ENCODE data around the gene GALNT3. TPM values are rescaled to one million over a fixed set of nuclear protein-coding genes. Genes with fewer than 3 reads are reported as not detected.

GALNT3 gene
- total RNA-seq, 1 experiment from 2014 or later, result 17.2 TPM

GRCh38 chr2:165746501-165746900 lies 47.5 kb downstream of the GALNT3 start:
- Mint-ChIP-seq H3K9me3 (ENCODE audit: unreplicated experiment) (no peaks in the 10 kb centered on the region), H3K27ac (ENCODE audit: unreplicated experiment) (no peak overlapping the region), H3K4me3 (ENCODE audit: unreplicated experiment) (no peak overlapping the region), H3K36me3 (ENCODE audit: insufficient read depth, unreplicated experiment) (peaks cover 12% of the 10 kb centered on the region), H3K27me3 (ENCODE audit: insufficient read depth, unreplicated experiment) (no peaks in the 10 kb centered on the region), H3K4me1 (ENCODE audit: low read depth, unreplicated experiment) (no peaks in the 10 kb centered on the region)
- TF ChIP-seq CTCF (IDR thresholded peaks at IDR 0.05; ENCODE audit: insufficient read depth in 1 of 2, low read depth in 1 of 2, low read length in 1 of 2, severe bottlenecking in 1 of 2, unreplicated experiment in 1 of 2), result no peak
- BruUV-seq (replicated peaks), result no TSS peak
- no peaks in the 10 kb centered on the region for H3K27me3 ChIP-seq (replicated peaks; ENCODE audit: control insufficient read depth, insufficient read depth, low read length)
- intact Hi-C loops (cut with micrococcal nuclease; ENCODE audit: unreplicated experiment), result no loop called here
- H3K4me3 ChIP-seq (ENCODE audit: low read depth, low read length), result no peak overlapping the region
- no peaks in the 10 kb centered on the region for H3K9me3 ChIP-seq
- no peaks in the 10 kb centered on the region; the same call in none of the 2 replicates for H3K36me3 ChIP-seq (ENCODE audit: control insufficient read depth, insufficient read depth, low read length)
- no peak for DNase-seq
- no peaks in the 10 kb centered on the region for H3K4me1 ChIP-seq
- CTCF ChIA-PET, result no interaction called here
- POLR2A ChIA-PET, result no interaction called here

- ChIA-PET POLR2A (no interaction called here), CTCF (no interaction called here)
- H3K4me1 ChIP-seq, result no peaks in the 10 kb centered on the region
- no peaks in the 10 kb centered on the region for H3K9me3 Mint-ChIP-seq (ENCODE audit: unreplicated experiment)
- no peaks in the 10 kb centered on the region for H3K4me1 Mint-ChIP-seq (ENCODE audit: low read depth, unreplicated experiment)
- BruUV-seq (replicated peaks), result no TSS peak
- no peak overlapping the region for H3K27ac Mint-ChIP-seq (ENCODE audit: unreplicated experiment)
- intact Hi-C loops (cut with micrococcal nuclease; ENCODE audit: unreplicated experiment), result no loop called here
- H3K27me3 ChIP-seq (replicated peaks; ENCODE audit: control insufficient read depth, insufficient read depth, low read length), result no peaks in the 10 kb centered on the region
- no peak for TF ChIP-seq CTCF (IDR thresholded peaks at IDR 0.05; ENCODE audit: insufficient read depth in 1 of 2, low read depth in 1 of 2, low read length in 1 of 2, severe bottlenecking in 1 of 2, unreplicated experiment in 1 of 2)
- H3K4me3 Mint-ChIP-seq (ENCODE audit: unreplicated experiment), result no peak overlapping the region
- no peak overlapping the region for H3K4me3 ChIP-seq (ENCODE audit: low read depth, low read length)
- DNase-seq, result no peak
- no peaks in the 10 kb centered on the region for H3K27me3 Mint-ChIP-seq (ENCODE audit: insufficient read depth, unreplicated experiment)
- no peaks in the 10 kb centered on the region for H3K9me3 ChIP-seq
- peaks cover 12% of the 10 kb centered on the region for H3K36me3 Mint-ChIP-seq (ENCODE audit: insufficient read depth, unreplicated experiment)
- no peaks in the 10 kb centered on the region; the same call in none of the 2 replicates for H3K36me3 ChIP-seq (ENCODE audit: control insufficient read depth, insufficient read depth, low read length)
These were observed 48.1 kb downstream of the GALNT3 start for GRCh38 chr2:165745916-165746315.

GRCh38 chr2:165743442-165743841 lies 50.6 kb downstream of the GALNT3 start:
- POLR2A ChIA-PET, result no interaction called here
- no peaks in the 10 kb centered on the region for H3K27me3 Mint-ChIP-seq (ENCODE audit: insufficient read depth, unreplicated experiment)
- intact Hi-C loops (cut with micrococcal nuclease; ENCODE audit: unreplicated experiment), result no loop called here

More at GRCh38 chr2:165743442-165743841, 50.6 kb downstream of the GALNT3 start:
- Mint-ChIP-seq H3K4me1 (ENCODE audit: low read depth, unreplicated experiment) (no peaks in the 10 kb centered on the region), H3K4me3 (ENCODE audit: unreplicated experiment) (no peak overlapping the region), H3K36me3 (ENCODE audit: insufficient read depth, unreplicated experiment) (peaks cover 12% of the 10 kb centered on the region), H3K27ac (ENCODE audit: unreplicated experiment) (no peak overlapping the region), H3K9me3 (ENCODE audit: unreplicated experiment) (no peaks in the 10 kb centered on the region)
- H3K9me3 ChIP-seq, result no peaks in the 10 kb centered on the region
- no peaks in the 10 kb centered on the region for H3K27me3 ChIP-seq (replicated peaks; ENCODE audit: control insufficient read depth, insufficient read depth, low read length)
- CTCF ChIA-PET, result no interaction called here
- no peak for TF ChIP-seq CTCF (IDR thresholded peaks at IDR 0.05; ENCODE audit: insufficient read depth in 1 of 2, low read depth in 1 of 2, low read length in 1 of 2, severe bottlenecking in 1 of 2, unreplicated experiment in 1 of 2)
- no TSS peak for BruUV-seq (replicated peaks)
- H3K4me1 ChIP-seq, result no peaks in the 10 kb centered on the region
- no peaks in the 10 kb centered on the region; the same call in 1 of the 2 replicates for H3K36me3 ChIP-seq (ENCODE audit: control insufficient read depth, insufficient read depth, low read length)
- H3K4me3 ChIP-seq (ENCODE audit: low read depth, low read length), result no peak overlapping the region
- DNase-seq, result no peak
